ENCODE results near the gene SLIT3. TPM values are rescaled to one million over a fixed set of nuclear protein-coding genes. Genes with fewer than 3 reads are reported as not detected.

Gene SLIT3
- total RNA-seq, 1 experiment from 2014 or later, result not detected

DNA sequence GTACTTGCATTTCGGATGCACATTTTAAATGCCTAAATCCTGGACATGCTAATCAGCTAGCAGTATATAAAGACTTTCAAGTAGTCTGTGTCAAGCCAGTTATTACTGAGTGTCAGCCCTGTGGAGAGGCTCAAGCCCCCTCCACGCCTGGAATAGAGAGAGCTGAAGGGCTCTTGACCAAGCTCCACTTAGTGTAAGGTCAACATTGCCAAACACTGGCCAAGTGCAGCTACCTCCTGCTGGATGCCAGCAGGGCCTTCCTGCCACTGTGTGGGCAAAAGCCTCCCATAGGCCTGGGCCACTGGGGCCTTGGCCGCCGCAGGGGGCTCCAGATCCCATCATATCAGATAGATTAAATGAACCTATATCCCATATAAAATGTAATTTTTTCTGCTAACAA is 482.4 kb downstream of the SLIT3 start:
- Histone ChIP-seq H3K27me3 (ENCODE audit: insufficient read depth, low read depth) (peaks cover 96% of the 10 kb centered on the region), H3K4me1 (replicated peaks; ENCODE audit: insufficient read depth) (no peaks in the 10 kb centered on the region), H3K4me3 (no peak overlapping the region), H3K9me2 (ENCODE audit: insufficient read depth) (no peaks in the 10 kb centered on the region), H4K20me1 (ENCODE audit: insufficient read depth) (no peaks in the 10 kb centered on the region), H2AFZ (no peak overlapping the region), H3F3A (ENCODE audit: insufficient read depth, low read depth) (no peaks in the 10 kb centered on the region), H3K27ac (no peak overlapping the region), H3K9me3 (ENCODE audit: insufficient read depth, low read depth) (no peaks in the 10 kb centered on the region; the same call in 1 of the 2 replicates), H3K36me3 (ENCODE audit: low read depth) (no peaks in the 10 kb centered on the region), H3K79me2 (ENCODE audit: low read depth) (no peaks in the 10 kb centered on the region), H3K4me2 (no peak overlapping the region)
- no TSS peak for BruUV-seq (replicated peaks)
- no peak for DNase-seq
- ChIA-PET CTCF (no interaction called here), POLR2A (ENCODE audit: unreplicated experiment) (no interaction called here)
- TF ChIP-seq EZH2 (IDR thresholded peaks at IDR 0.05; ENCODE audit: low read depth), result no peak
- TF ChIP-seq, protein P1, sequence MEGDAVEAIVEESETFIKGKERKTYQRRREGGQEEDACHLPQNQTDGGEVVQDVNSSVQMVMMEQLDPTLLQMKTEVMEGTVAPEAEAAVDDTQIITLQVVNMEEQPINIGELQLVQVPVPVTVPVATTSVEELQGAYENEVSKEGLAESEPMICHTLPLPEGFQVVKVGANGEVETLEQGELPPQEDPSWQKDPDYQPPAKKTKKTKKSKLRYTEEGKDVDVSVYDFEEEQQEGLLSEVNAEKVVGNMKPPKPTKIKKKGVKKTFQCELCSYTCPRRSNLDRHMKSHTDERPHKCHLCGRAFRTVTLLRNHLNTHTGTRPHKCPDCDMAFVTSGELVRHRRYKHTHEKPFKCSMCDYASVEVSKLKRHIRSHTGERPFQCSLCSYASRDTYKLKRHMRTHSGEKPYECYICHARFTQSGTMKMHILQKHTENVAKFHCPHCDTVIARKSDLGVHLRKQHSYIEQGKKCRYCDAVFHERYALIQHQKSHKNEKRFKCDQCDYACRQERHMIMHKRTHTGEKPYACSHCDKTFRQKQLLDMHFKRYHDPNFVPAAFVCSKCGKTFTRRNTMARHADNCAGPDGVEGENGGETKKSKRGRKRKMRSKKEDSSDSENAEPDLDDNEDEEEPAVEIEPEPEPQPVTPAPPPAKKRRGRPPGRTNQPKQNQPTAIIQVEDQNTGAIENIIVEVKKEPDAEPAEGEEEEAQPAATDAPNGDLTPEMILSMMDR (conservative IDR thresholded peaks at IDR 0.05), result no peak
- intact Hi-C loops (cut with micrococcal nuclease; ENCODE audit: unreplicated experiment), result no loop called here

DNA sequence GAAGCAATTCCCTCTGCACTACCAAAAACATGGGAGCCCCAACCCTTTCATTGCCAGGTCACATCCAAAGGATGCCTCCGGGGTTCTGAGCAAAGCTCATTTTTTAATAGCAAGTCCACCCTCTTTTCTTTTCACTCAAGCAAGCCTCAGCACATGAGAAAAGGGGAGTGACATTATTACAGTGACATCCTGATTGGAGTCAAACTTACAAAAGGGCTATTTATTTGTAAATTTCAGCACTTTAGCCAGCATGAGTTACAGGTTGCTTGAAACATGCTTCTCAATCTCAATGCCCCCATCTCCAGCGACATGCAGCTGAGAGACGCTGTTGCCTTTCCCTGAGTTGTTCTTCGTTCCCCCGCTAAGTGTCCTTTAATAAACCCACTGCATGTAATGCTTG is 483.3 kb downstream of the SLIT3 start:
- ChIA-PET CTCF (no interaction called here), POLR2A (ENCODE audit: unreplicated experiment) (no interaction called here)
- TF ChIP-seq, protein P1 (conservative IDR thresholded peaks at IDR 0.05), result no peak
- TF ChIP-seq EZH2 (IDR thresholded peaks at IDR 0.05; ENCODE audit: low read depth), result no peak
- Histone ChIP-seq H2AFZ (no peak overlapping the region), H3K27me3 (ENCODE audit: insufficient read depth, low read depth) (peaks cover 91% of the 10 kb centered on the region), H3K9me2 (ENCODE audit: insufficient read depth) (no peaks in the 10 kb centered on the region), H3F3A (ENCODE audit: insufficient read depth, low read depth) (no peaks in the 10 kb centered on the region), H3K4me1 (replicated peaks; ENCODE audit: insufficient read depth) (no peaks in the 10 kb centered on the region), H3K79me2 (ENCODE audit: low read depth) (no peaks in the 10 kb centered on the region), H3K4me3 (no peak overlapping the region), H3K9me3 (ENCODE audit: insufficient read depth, low read depth) (no peaks in the 10 kb centered on the region; the same call in 1 of the 2 replicates), H3K4me2 (no peak overlapping the region), H3K36me3 (ENCODE audit: low read depth) (no peaks in the 10 kb centered on the region), H4K20me1 (ENCODE audit: insufficient read depth) (no peaks in the 10 kb centered on the region), H3K27ac (no peak overlapping the region)
- no peak for DNase-seq
- BruUV-seq (replicated peaks), result no TSS peak
- intact Hi-C loops (cut with micrococcal nuclease; ENCODE audit: unreplicated experiment), result no loop called here

DNA sequence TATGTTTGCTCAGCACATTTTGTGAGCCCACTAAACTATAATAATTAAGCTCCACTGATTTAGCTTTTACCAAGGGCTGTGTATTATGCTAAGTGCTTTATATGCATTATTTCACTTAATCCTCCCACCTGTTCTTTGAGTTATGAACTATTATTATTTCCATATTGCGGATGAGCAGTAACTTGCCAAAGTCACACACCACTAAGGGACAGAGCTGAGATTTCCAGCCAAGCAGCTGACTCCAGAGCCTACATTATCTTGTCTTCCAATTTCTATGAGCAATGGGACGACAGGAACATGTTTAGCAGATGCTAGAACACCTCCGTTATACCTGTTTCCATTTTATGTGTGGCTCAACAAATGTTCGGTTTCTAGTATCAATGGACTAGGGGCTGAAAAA is 484.3 kb downstream of the SLIT3 start:
- ChIA-PET CTCF (no interaction called here), POLR2A (ENCODE audit: unreplicated experiment) (no interaction called here)

More for the DNA sequence above, 484.3 kb downstream of the SLIT3 start:
- H3K27me3 ChIP-seq (ENCODE audit: insufficient read depth, low read depth), result peaks cover 87% of the 10 kb centered on the region
- no peaks in the 10 kb centered on the region for H3K79me2 ChIP-seq (ENCODE audit: low read depth)
- H3K27ac ChIP-seq, result no peak overlapping the region
- H3K9me2 ChIP-seq (ENCODE audit: insufficient read depth), result no peaks in the 10 kb centered on the region
- no peaks in the 10 kb centered on the region for H3F3A ChIP-seq (ENCODE audit: insufficient read depth, low read depth)
- H2AFZ ChIP-seq, result no peak overlapping the region
- TF ChIP-seq EZH2 (IDR thresholded peaks at IDR 0.05; ENCODE audit: low read depth), result no peak
- TF ChIP-seq, protein P1 (conservative IDR thresholded peaks at IDR 0.05), result no peak
- no peaks in the 10 kb centered on the region for H3K9me3 ChIP-seq (ENCODE audit: insufficient read depth, low read depth)
- no peak for DNase-seq
- no TSS peak for BruUV-seq (replicated peaks)
- H3K4me1 ChIP-seq (replicated peaks; ENCODE audit: insufficient read depth), result no peaks in the 10 kb centered on the region
- no peaks in the 10 kb centered on the region for H4K20me1 ChIP-seq (ENCODE audit: insufficient read depth)
- intact Hi-C loops (cut with micrococcal nuclease; ENCODE audit: unreplicated experiment), result no loop called here
- H3K4me2 ChIP-seq, result no peak overlapping the region
- H3K4me3 ChIP-seq, result no peak overlapping the region
- H3K36me3 ChIP-seq (ENCODE audit: low read depth), result no peaks in the 10 kb centered on the region

All from PC-9 (cell line).